Peyer's patch (tissue), 4 donors: ENCODE results near the gene RAB6A. TPM values are rescaled to one million over a fixed set of nuclear protein-coding genes. Genes with fewer than 3 reads are reported as not detected.
"Not testable (repeated sequence)": the region's sequence is repeated elsewhere in the genome, so short reads cannot be mapped to it uniquely, and the experiment has no call there.

Experiments used
- DNase-seq, 3 donors: peaks; one replicate each; pipeline ENCODE4 v3.0.0-alpha.2; 2017 to 2019
- H3K27ac ChIP-seq, 4 donors: fragments of 200-600 bp; sonication (generic); one replicate each; pipeline ENCODE4 v1.5.1; 2016 to 2019
- H3K27me3 ChIP-seq, 2 donors: fragments of 200-600 bp; sonication (generic); one replicate each; pipeline ENCODE4 v1.5.1; 2019
- H3K36me3 ChIP-seq, 3 donors: fragments of 200-600 bp; sonication (generic); one replicate each; pipeline ENCODE4 v1.5.1; 2016 to 2019
- H3K4me1 ChIP-seq, 4 donors: fragments of 200-600 bp; sonication (generic); one replicate each; pipeline ENCODE4 v1.5.1; 2016 to 2019
- H3K4me3 ChIP-seq, 4 donors: fragments of 200-600 bp; sonication (generic); 1 replicate in 3 of 4; 2 replicates in 1 of 4; pipeline ENCODE4 v1.5.1; 2016 to 2019; ENCODE audit warnings: mild to moderate bottlenecking in 1 of 4
- H3K9me3 ChIP-seq, 4 donors: fragments of 200-600 bp; sonication (generic); one replicate each; pipeline ENCODE4 v1.5.1; 2016 to 2019; ENCODE audit warnings: mild to moderate bottlenecking in 1 of 4
- POLR2A ChIP-seq, 2 donors: fragments of 450-650 bp; IDR thresholded peaks; one replicate each; pipeline ENCODE4 v1.5.1; 2017; ENCODE audit warnings: antibody characterized with exemption in 2 of 2, mild to moderate bottlenecking in 2 of 2, moderate library complexity in 2 of 2
- total RNA-seq, 4 donors: library from RNA; depleted of rRNA; stranded (reverse); fragments of >200 nt; gene quantifications; one replicate each; pipeline ENCODE4 v1.1.0, GENCODE V29; 2016
- TF ChIP-seq, protein P1 (sequence below), 6 experiments: fragments of 450-650 bp in 4 of 6; fragments of 200-600 bp in 2 of 6; sonication (generic) in 1 of 6; IDR thresholded peaks; one replicate each; pipeline ENCODE4 v1.5.1; 2017 to 2019; ENCODE audit warnings: antibody characterized with exemption in 6 of 6, mild to moderate bottlenecking in 3 of 6, moderate library complexity in 1 of 6

Gene RAB6A
- total RNA-seq, 4 donors from 2014 or later = 76.7 to 198 (median 182) TPM

- Histone ChIP-seq H3K27ac (no peak overlapping the region), H3K36me3 (no peaks in the 10 kb centered on the region), H3K27me3 (no peaks in the 10 kb centered on the region), H3K4me1 (peaks cover 0 to 30% (median 0%) of the 10 kb centered on the region in 4 donors), H3K9me3 (no peaks in the 10 kb centered on the region), H3K4me3 (no peak overlapping the region)
- TF ChIP-seq, protein P1, sequence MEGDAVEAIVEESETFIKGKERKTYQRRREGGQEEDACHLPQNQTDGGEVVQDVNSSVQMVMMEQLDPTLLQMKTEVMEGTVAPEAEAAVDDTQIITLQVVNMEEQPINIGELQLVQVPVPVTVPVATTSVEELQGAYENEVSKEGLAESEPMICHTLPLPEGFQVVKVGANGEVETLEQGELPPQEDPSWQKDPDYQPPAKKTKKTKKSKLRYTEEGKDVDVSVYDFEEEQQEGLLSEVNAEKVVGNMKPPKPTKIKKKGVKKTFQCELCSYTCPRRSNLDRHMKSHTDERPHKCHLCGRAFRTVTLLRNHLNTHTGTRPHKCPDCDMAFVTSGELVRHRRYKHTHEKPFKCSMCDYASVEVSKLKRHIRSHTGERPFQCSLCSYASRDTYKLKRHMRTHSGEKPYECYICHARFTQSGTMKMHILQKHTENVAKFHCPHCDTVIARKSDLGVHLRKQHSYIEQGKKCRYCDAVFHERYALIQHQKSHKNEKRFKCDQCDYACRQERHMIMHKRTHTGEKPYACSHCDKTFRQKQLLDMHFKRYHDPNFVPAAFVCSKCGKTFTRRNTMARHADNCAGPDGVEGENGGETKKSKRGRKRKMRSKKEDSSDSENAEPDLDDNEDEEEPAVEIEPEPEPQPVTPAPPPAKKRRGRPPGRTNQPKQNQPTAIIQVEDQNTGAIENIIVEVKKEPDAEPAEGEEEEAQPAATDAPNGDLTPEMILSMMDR (IDR thresholded peaks at IDR 0.05) = no peak
- no peak for TF ChIP-seq POLR2A (IDR thresholded peaks at IDR 0.05)
- no peak for DNase-seq
Observed at GRCh38 chr11:73749118-73749517, 11.8 kb downstream of the RAB6A start.

DNA sequence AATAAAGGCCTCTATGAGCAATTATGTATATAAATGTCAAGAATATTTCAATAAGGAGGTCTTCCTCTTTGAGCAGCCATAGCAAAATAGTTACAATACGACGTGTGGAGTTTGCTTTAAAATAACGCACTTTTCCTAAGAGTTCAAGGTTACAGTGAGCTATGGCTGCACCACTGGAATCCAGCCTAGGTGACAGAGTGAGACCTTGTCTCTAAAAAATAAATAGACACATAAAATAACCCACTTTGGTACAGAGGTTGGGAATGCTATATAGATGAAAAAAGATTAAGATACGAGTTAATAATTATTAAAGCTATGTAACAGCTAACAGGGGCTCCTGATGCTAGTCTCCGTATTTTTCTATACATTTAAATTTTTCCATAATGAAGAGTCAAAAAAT is 12.6 kb downstream of the RAB6A start:
- TF ChIP-seq, protein P1 (IDR thresholded peaks at IDR 0.05) = no peak
- no peak for TF ChIP-seq POLR2A (IDR thresholded peaks at IDR 0.05)
- Histone ChIP-seq H3K27ac (no peak overlapping the region), H3K4me3 (no peak overlapping the region), H3K36me3 (no peaks in the 10 kb centered on the region), H3K27me3 (no peaks in the 10 kb centered on the region), H3K9me3 (no peaks in the 10 kb centered on the region), H3K4me1 (peaks cover 0 to 30% (median 0%) of the 10 kb centered on the region in 4 donors)
- DNase-seq = no peak

GRCh38 chr11:73747762-73748161 is 13.1 kb downstream of the RAB6A start:
- no peak for TF ChIP-seq POLR2A (IDR thresholded peaks at IDR 0.05)
- TF ChIP-seq, protein P1 (IDR thresholded peaks at IDR 0.05) = no peak
- Histone ChIP-seq H3K4me3 (no peak overlapping the region), H3K9me3 (no peaks in the 10 kb centered on the region), H3K36me3 (no peaks in the 10 kb centered on the region), H3K4me1 (peaks cover 0 to 24% (median 0%) of the 10 kb centered on the region in 4 donors), H3K27me3 (no peaks in the 10 kb centered on the region), H3K27ac (no peak overlapping the region)
- no peak for DNase-seq

GRCh38 chr11:73746701-73747100 is 14.2 kb downstream of the RAB6A start:
- TF ChIP-seq, protein P1 (IDR thresholded peaks at IDR 0.05) = no peak
- no peak for TF ChIP-seq POLR2A (IDR thresholded peaks at IDR 0.05)

DNA sequence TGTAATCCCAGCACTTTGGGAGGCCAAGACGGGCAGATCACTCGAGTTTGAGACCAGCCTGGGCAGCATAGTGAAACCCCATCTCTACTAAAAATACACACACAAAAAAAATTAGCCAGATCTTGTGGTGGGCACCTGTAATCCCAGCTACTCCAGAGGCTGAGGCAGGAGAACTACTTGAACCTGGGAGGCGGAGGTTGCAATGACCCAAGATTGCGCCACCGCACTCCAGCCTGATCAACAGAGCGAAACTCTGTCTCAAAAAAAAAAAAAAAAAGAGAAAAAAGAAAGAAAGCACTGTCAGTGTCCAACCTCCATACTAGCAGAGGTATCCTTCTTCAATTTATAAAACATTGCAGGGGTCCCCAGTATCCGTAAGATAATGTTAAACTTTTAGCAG is 17.8 kb downstream of the RAB6A start:
- no peaks in the 10 kb centered on the region for H3K4me1 ChIP-seq
- TF ChIP-seq, protein P1 (IDR thresholded peaks at IDR 0.05) = no peak
- no peak for TF ChIP-seq POLR2A (IDR thresholded peaks at IDR 0.05)

More at GRCh38 chr11:73746701-73747100, 14.2 kb downstream of the RAB6A start:
- H3K9me3 ChIP-seq = no peaks in the 10 kb centered on the region
- no peak for DNase-seq
- H3K36me3 ChIP-seq = no peaks in the 10 kb centered on the region
- no peaks in the 10 kb centered on the region for H3K27me3 ChIP-seq
- H3K27ac ChIP-seq = no peak overlapping the region
- peaks cover 0 to 17% (median 0%) of the 10 kb centered on the region in 4 donors for H3K4me1 ChIP-seq
- H3K4me3 ChIP-seq = no peak overlapping the region

DNA sequence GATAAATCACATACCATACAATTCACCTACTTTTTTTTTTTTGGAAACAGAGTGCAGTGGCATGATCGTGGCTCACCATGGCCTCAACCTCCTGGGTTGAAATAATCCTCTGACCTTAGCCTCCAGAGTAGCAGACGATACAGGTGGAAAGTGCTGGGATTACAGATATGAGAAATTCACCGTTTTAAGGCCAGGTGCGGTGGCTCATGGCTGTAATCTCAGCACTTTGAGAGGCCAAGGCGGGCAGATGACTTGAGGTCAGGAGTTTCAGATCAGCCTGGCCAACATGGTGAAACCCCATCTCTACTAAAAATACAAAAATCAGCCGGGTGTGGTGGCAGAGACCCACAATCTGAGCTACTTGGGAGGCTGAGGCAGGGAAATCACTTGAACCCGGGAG is 24.9 kb downstream of the RAB6A start:
- not testable (repeated sequence) for H3K27ac ChIP-seq, H3K27me3 ChIP-seq, H3K4me1 ChIP-seq, DNase-seq, H3K9me3 ChIP-seq, H3K36me3 ChIP-seq, H3K4me3 ChIP-seq

More for the DNA sequence above, 17.8 kb downstream of the RAB6A start:
- Histone ChIP-seq H3K36me3 (no peaks in the 10 kb centered on the region), H3K4me3 (no peak overlapping the region), H3K27ac (no peak overlapping the region), H3K9me3 (no peaks in the 10 kb centered on the region), H3K27me3 (no peaks in the 10 kb centered on the region)
- no peak for DNase-seq
